HEK293 (cell line): ENCODE results near the gene CC2D2A.

Experiments used
- CTCF ChIA-PET: fragments of 350-600 bp; formaldehyde crosslinking; extraction: SDS; loops from one replicate; lab custom pipeline; 2021; ENCODE audit warnings: antibody characterized with exemption; lab: Yijun Ruan, JAX
- POLR2A ChIA-PET: fragments of 300-600 bp; formaldehyde crosslinking; extraction: SDS; loops from one replicate; lab custom pipeline; 2020; ENCODE audit warnings: antibody characterized with exemption, inconsistent platforms; lab: Yijun Ruan, JAX
- H3K27ac ChIP-seq: fragments of 200-500 bp; sonication (Bioruptor generic); 2 replicates; pipeline ENCODE4 v1.5.1; 2014; ENCODE audit warnings: low read depth, low read length, control low read depth, inconsistent platforms; ENCODE audit errors: extremely low read depth
- H3K36me3 ChIP-seq, 2 experiments: fragments of 200-500 bp in 1 of 2; sonication (Bioruptor generic) in 1 of 2; 1 replicate in 1 of 2; 2 replicates in 1 of 2; pipeline ENCODE4 v1.5.1; 2014 to 2017; ENCODE audit warnings: inconsistent platforms in 2 of 2, low read length in 2 of 2; ENCODE audit not compliant: control insufficient read depth in 2 of 2, insufficient read depth in 1 of 2
- H3K4me1 ChIP-seq: fragments of 200-500 bp; sonication (Bioruptor generic); 2 replicates; pipeline ENCODE4 v1.5.1; 2014; ENCODE audit warnings: mild to moderate bottlenecking, low read length, inconsistent platforms; ENCODE audit not compliant: control insufficient read depth, insufficient read depth
- H3K4me3 ChIP-seq: 2 replicates; pipeline ENCODE4 v1.5.1; 2011; ENCODE audit warnings: low read depth, mild to moderate bottlenecking, control low read depth, low read length, moderate library complexity
- H3K9me3 ChIP-seq: fragments of 200-500 bp; sonication (Bioruptor generic); 2 replicates; pipeline ENCODE4 v1.5.1; 2014; ENCODE audit warnings: low read depth, low read length, inconsistent platforms; ENCODE audit not compliant: control insufficient read depth, insufficient read depth
- BCL11B ChIP-seq: fragments of 450-650 bp; formaldehyde crosslinking; IDR thresholded peaks from 2 replicates; pipeline ENCODE4 v1.5.1; 2016; ENCODE audit warnings: low read depth, missing biosample characterization, missing genetic modification characterization
- FEZF1 ChIP-seq: fragments of 450-650 bp; formaldehyde crosslinking; IDR thresholded peaks from 2 replicates; pipeline ENCODE4 v1.5.1; 2016; ENCODE audit warnings: missing biosample characterization, missing genetic modification characterization
- KLF10 ChIP-seq: fragments of 450-650 bp; IDR thresholded peaks from 2 replicates; pipeline ENCODE4 v1.5.1; 2018; ENCODE audit warnings: missing biosample characterization, mild to moderate bottlenecking, missing genetic modification characterization
- PRDM1 ChIP-seq: fragments of 450-650 bp; formaldehyde crosslinking; IDR thresholded peaks from 2 replicates; pipeline ENCODE4; 2016; ENCODE audit warnings: missing biosample characterization, missing genetic modification characterization
- SCRT2 ChIP-seq: fragments of 450-650 bp; formaldehyde crosslinking; IDR thresholded peaks from 2 replicates; pipeline ENCODE4 v1.5.1; 2016; ENCODE audit warnings: missing biosample characterization, missing genetic modification characterization
- YY1 ChIP-seq: fragments of 450-650 bp; formaldehyde crosslinking; IDR thresholded peaks from 2 replicates; pipeline ENCODE4 v1.5.1; 2018; ENCODE audit warnings: missing biosample characterization, missing genetic modification characterization
- ZBTB8A ChIP-seq: fragments of 450-650 bp; formaldehyde crosslinking; IDR thresholded peaks from 2 replicates; pipeline ENCODE4 v1.5.1; 2016; ENCODE audit warnings: missing biosample characterization, missing genetic modification characterization
- ZNF140 ChIP-seq: fragments of 450-650 bp; formaldehyde crosslinking; IDR thresholded peaks from 2 replicates; pipeline ENCODE4 v1.5.1; 2016; ENCODE audit warnings: missing biosample characterization, missing genetic modification characterization
- ZNF2 ChIP-seq: fragments of 450-650 bp; formaldehyde crosslinking; IDR thresholded peaks from 2 replicates; pipeline ENCODE4 v1.5.1; 2016; ENCODE audit warnings: missing biosample characterization, missing genetic modification characterization
- ZNF302 ChIP-seq: fragments of 450-650 bp; formaldehyde crosslinking; IDR thresholded peaks from 2 replicates; pipeline ENCODE4 v1.5.1; 2016; ENCODE audit warnings: missing biosample characterization, missing genetic modification characterization, low read depth
- ZNF350 ChIP-seq: fragments of 450-650 bp; formaldehyde crosslinking; IDR thresholded peaks from 2 replicates; pipeline ENCODE4 v1.5.0; 2017; ENCODE audit warnings: missing biosample characterization, mild to moderate bottlenecking, missing genetic modification characterization
- ZNF626 ChIP-seq: fragments of 450-650 bp; sonication (Bioruptor Pico); formaldehyde crosslinking; IDR thresholded peaks from 2 replicates; pipeline ENCODE4 v1.5.1; 2018; ENCODE audit warnings: missing biosample characterization, missing genetic modification characterization, inconsistent platforms
- ZNF777 ChIP-seq: fragments of 450-650 bp; formaldehyde crosslinking; IDR thresholded peaks from 2 replicates; pipeline ENCODE4 v1.5.1; 2017; ENCODE audit warnings: missing biosample characterization, missing genetic modification characterization, borderline replicate concordance
- TF ChIP-seq, protein P1 (sequence below): fragments of 450-650 bp; formaldehyde crosslinking; IDR thresholded peaks from 2 replicates; pipeline ENCODE4 v1.5.0; 2017; ENCODE audit warnings: missing biosample characterization, missing genetic modification characterization, borderline replicate concordance
- TF ChIP-seq, protein P2 (sequence below): fragments of 450-650 bp; formaldehyde crosslinking; IDR thresholded peaks from 2 replicates; pipeline ENCODE4 v1.5.1; 2016; ENCODE audit warnings: missing biosample characterization, missing genetic modification characterization
- TF ChIP-seq, protein P3 (sequence below): fragments of 450-650 bp; formaldehyde crosslinking; IDR thresholded peaks from 2 replicates; pipeline ENCODE4 v1.5.1; 2016; ENCODE audit warnings: missing biosample characterization, missing genetic modification characterization

CC2D2A gene

DNA sequence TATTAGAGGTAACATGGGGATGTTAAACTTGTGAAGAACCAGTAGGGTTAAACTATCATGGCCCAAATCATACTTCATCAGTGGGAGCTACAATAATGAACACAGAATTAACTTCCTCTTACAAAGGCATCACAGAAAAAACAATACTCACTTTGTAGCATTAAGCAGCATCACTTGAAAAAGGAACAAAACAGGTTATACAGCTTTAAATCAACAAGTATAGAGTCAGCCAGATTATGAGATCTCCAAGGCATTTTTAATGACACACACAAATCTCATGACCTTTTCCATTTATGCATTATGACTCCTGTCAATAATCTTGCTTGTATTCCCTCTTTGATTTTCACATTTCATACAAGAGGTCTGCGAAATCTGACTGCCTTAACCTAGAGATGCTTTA is 167.1 kb downstream of the CC2D2A start:
- H3K9me3 ChIP-seq: no peaks in the 10 kb centered on the region
- H3K36me3 ChIP-seq: peaks cover 13 to 57% of the 10 kb centered on the region in 2 experiments
- ChIA-PET POLR2A (no interaction called here), CTCF (interaction anchor here (1.0 kb wide), 1 partner anchor 85 kb away, joined by 3 read pairs; no protein-coding TSS in a partner anchor)
- no peak overlapping the region for H3K27ac ChIP-seq
- no peak overlapping the region for H3K4me3 ChIP-seq
- no peak for TF ChIP-seq ZBTB8A
- TF ChIP-seq SCRT2 (tag by site-specific recombination): 0 out of 2 replicates have a peak, but pooled peaks have one; percentile 36
- H3K4me1 ChIP-seq: no peaks in the 10 kb centered on the region

DNA sequence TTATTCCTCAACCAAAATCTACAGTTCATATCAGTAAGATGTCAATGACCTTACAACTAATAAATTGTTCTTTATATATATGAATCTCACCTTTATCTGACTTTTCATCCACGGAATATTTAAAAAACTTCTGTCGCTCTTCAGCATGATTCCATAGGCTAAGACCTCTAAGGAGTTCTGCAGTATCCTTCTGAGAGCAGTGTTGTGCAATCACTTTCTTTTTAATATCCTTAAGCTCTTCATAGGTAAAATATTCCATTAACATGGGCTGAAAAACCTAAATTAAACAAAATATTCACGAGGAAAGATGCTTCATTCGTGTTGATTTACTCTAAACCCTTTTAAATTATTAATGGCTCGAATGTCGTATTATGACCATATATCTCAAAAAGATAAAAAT is 168.7 kb downstream of the CC2D2A start:
- H3K27ac ChIP-seq: no peak overlapping the region
- CTCF ChIA-PET: interaction anchor here (0.6 to 1.2 kb wide), 2 partner anchors 11 to 19 kb away, joined by 3 to 4 read pairs; no protein-coding TSS in a partner anchor
- TF ChIP-seq, protein P1, sequence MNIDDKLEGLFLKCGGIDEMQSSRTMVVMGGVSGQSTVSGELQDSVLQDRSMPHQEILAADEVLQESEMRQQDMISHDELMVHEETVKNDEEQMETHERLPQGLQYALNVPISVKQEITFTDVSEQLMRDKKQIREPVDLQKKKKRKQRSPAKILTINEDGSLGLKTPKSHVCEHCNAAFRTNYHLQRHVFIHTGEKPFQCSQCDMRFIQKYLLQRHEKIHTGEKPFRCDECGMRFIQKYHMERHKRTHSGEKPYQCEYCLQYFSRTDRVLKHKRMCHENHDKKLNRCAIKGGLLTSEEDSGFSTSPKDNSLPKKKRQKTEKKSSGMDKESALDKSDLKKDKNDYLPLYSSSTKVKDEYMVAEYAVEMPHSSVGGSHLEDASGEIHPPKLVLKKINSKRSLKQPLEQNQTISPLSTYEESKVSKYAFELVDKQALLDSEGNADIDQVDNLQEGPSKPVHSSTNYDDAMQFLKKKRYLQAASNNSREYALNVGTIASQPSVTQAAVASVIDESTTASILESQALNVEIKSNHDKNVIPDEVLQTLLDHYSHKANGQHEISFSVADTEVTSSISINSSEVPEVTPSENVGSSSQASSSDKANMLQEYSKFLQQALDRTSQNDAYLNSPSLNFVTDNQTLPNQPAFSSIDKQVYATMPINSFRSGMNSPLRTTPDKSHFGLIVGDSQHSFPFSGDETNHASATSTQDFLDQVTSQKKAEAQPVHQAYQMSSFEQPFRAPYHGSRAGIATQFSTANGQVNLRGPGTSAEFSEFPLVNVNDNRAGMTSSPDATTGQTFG (tag by site-specific recombination): no peak
- TF ChIP-seq ZNF350 (no peak), ZNF302 (no peak), BCL11B (tag by site-specific recombination) (no peak), ZNF626 (no peak), ZNF777 (tag by site-specific recombination) (no peak), ZNF140 (no peak)
- H3K36me3 ChIP-seq: peaks cover 13 to 53% of the 10 kb centered on the region in 2 experiments
- POLR2A ChIA-PET: no interaction called here
- H3K4me3 ChIP-seq: no peak overlapping the region
- H3K4me1 ChIP-seq: no peaks in the 10 kb centered on the region
- H3K9me3 ChIP-seq: no peaks in the 10 kb centered on the region

DNA sequence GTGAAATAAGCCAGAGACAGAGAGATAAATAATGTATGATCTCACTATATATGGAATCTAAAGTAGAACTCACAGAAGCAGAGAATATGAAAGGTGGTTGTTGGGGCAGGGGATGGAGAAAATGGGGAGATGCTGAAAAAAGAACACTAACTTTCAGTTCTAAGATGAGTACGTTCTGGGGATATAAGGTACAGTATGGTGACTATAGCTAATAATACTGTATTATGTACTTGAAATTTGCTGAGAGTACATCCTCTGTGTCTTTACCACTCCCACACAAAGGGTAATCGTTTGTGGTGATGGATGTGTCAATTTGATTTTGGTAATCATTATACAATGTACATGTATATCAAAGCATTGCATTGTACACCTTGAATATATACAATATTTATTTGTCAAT is 178.9 kb downstream of the CC2D2A start:
- ChIA-PET CTCF (interaction anchor here (1.1 to 1.5 kb wide), 2 partner anchors 169 kb away, joined by 3 to 11 read pairs; no protein-coding TSS in a partner anchor), POLR2A (no interaction called here)
- H3K9me3 ChIP-seq: no peaks in the 10 kb centered on the region
- no peak overlapping the region for H3K4me3 ChIP-seq
- H3K36me3 ChIP-seq: peaks cover 0 to 3% of the 10 kb centered on the region in 2 experiments; a peak in 1 of 3 replicates
- TF ChIP-seq KLF10 (tag by site-specific recombination) (no peak), PRDM1 (tag by site-specific recombination) (no peak), YY1 (no peak), FEZF1 (tag by site-specific recombination) (no peak), ZNF2 (tag by site-specific recombination) (no peak)
- TF ChIP-seq, protein P2, sequence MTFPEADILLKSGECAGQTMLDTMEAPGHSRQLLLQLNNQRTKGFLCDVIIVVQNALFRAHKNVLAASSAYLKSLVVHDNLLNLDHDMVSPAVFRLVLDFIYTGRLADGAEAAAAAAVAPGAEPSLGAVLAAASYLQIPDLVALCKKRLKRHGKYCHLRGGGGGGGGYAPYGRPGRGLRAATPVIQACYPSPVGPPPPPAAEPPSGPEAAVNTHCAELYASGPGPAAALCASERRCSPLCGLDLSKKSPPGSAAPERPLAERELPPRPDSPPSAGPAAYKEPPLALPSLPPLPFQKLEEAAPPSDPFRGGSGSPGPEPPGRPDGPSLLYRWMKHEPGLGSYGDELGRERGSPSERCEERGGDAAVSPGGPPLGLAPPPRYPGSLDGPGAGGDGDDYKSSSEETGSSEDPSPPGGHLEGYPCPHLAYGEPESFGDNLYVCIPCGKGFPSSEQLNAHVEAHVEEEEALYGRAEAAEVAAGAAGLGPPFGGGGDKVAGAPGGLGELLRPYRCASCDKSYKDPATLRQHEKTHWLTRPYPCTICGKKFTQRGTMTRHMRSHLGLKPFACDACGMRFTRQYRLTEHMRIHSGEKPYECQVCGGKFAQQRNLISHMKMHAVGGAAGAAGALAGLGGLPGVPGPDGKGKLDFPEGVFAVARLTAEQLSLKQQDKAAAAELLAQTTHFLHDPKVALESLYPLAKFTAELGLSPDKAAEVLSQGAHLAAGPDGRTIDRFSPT (tag by site-specific recombination): no peak
- TF ChIP-seq, protein P3, sequence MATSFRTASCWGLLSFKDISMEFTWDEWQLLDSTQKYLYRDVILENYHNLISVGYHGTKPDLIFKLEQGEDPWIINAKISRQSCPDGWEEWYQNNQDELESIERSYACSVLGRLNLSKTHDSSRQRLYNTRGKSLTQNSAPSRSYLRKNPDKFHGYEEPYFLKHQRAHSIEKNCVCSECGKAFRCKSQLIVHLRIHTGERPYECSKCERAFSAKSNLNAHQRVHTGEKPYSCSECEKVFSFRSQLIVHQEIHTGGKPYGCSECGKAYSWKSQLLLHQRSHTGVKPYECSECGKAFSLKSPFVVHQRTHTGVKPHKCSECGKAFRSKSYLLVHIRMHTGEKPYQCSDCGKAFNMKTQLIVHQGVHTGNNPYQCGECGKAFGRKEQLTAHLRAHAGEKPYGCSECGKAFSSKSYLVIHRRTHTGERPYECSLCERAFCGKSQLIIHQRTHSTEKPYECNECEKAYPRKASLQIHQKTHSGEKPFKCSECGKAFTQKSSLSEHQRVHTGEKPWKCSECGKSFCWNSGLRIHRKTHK (tag by site-specific recombination): no peak
- H3K27ac ChIP-seq: no peak overlapping the region
- 0 out of 2 replicates have a peak, but pooled peaks cover 4% of the 10 kb centered on the region for H3K4me1 ChIP-seq
